NCI-H2171 (cell line): Measurements from ENCODE around the gene GJA9.

Experiments
- DNase-seq: peaks from one replicate; lab custom pipeline; 2025; lab: John Stamatoyannopoulos, UW

Gene GJA9

GRCh38 chr1:38831731-38832369, 49.5 kb downstream of the GJA9 start:
- no peak for DNase-seq

GRCh38 chr1:38829368-38829767, 52.0 kb downstream of the GJA9 start:
- DNase-seq = no peak

- DNase-seq = no peak
Measured at GRCh38 chr1:38827318-38827717, 54.1 kb downstream of the GJA9 start.

- no peak for DNase-seq
Measured at GRCh38 chr1:38826886-38827285, 54.5 kb downstream of the GJA9 start.

GRCh38 chr1:38826262-38826661, 55.1 kb downstream of the GJA9 start:
- DNase-seq = no peak
